SH-SY5Y (cell line): ENCODE data around the gene PI16.

Source experiments
- GATA2 ChIP-seq: IDR thresholded peaks from 2 replicates; pipeline ENCODE4 v1.6.1; 2011; ENCODE audit warnings: mild to moderate bottlenecking, low read depth, low read length
- GATA3 ChIP-seq: IDR thresholded peaks from 2 replicates; pipeline ENCODE4 v1.6.1; 2011; ENCODE audit warnings: low read depth, mild to moderate bottlenecking, low read length, moderate library complexity

- TF ChIP-seq GATA3 (no peak), GATA2 (no peak)
Measured at GRCh38 chr6:36906539-36907325, 47.8 kb upstream of the PI16 start.
